SU-DHL-6 (cell line): ENCODE results near the gene SSC4D.

Experiments used
- H2AFZ ChIP-seq: fragments of 200-600 bp; sonication (generic); 2 replicates; pipeline ENCODE4 v1.6.1; 2014; ENCODE audit warnings: low read depth, mild to moderate bottlenecking, moderate library complexity, mixed read lengths, antibody characterized with exemption, low read length; ENCODE audit not compliant: severe bottlenecking
- H3F3A ChIP-seq: fragments of 200-600 bp; shearing (Covaris generic); 2 replicates; pipeline ENCODE4 v1.6.0; 2016; ENCODE audit warnings: antibody characterized with exemption, mild to moderate bottlenecking; ENCODE audit not compliant: insufficient read depth
- H3K27ac ChIP-seq: fragments of 200-600 bp; sonication (generic); 2 replicates; pipeline ENCODE4 v1.5.1; 2016; ENCODE audit warnings: low read depth, mild to moderate bottlenecking, low read length, moderate library complexity, mixed read lengths
- H3K27me3 ChIP-seq: fragments of 200-600 bp; sonication (generic), shearing (Covaris generic); 2 replicates; pipeline ENCODE4 v1.6.0; 2014; ENCODE audit warnings: mild to moderate bottlenecking, low read length
- H3K36me3 ChIP-seq: fragments of 200-600 bp; sonication (generic); 2 replicates; pipeline ENCODE4 v1.6.1; 2014; ENCODE audit warnings: mild to moderate bottlenecking, low read length, mixed read lengths
- H3K4me2 ChIP-seq: fragments of 300-600, 200-600 bp; shearing (Covaris generic), sonication (generic); 2 replicates; pipeline ENCODE4 v1.6.0; 2014; ENCODE audit warnings: low read length, low read depth, mild to moderate bottlenecking; ENCODE audit not compliant: poor library complexity, severe bottlenecking
- H3K4me3 ChIP-seq: fragments of 200-600 bp; sonication (generic); 2 replicates; pipeline ENCODE4 v1.5.1; 2014; ENCODE audit warnings: antibody characterized with exemption, low read length, mild to moderate bottlenecking, mixed read lengths; ENCODE audit not compliant: insufficient read depth, poor library complexity, severe bottlenecking
- H3K79me2 ChIP-seq: fragments of 200-600 bp; sonication (generic); 2 replicates; pipeline ENCODE4 v1.6.1; 2014; ENCODE audit warnings: mild to moderate bottlenecking, low read length, moderate library complexity; ENCODE audit not compliant: insufficient read depth
- H3K9ac ChIP-seq: fragments of 200-600 bp; sonication (generic); 2 replicates; pipeline ENCODE4 v1.7.0; 2014; ENCODE audit warnings: mild to moderate bottlenecking, low read length
- H3K9me2 ChIP-seq: fragments of 200-600 bp; sonication (generic); replicated peaks from 2 replicates; pipeline ENCODE4 v1.6.1; 2014; ENCODE audit warnings: low read length; ENCODE audit not compliant: insufficient read depth
- H3K9me3 ChIP-seq: fragments of 200-600 bp; sonication (generic); 2 replicates; pipeline ENCODE4 v1.6.1; 2014; ENCODE audit warnings: low read length, mixed read lengths; ENCODE audit not compliant: insufficient read depth
- H4K20me1 ChIP-seq: fragments of 200-600 bp; sonication (generic); 2 replicates; pipeline ENCODE4 v1.6.1; 2014; ENCODE audit warnings: low read depth, mild to moderate bottlenecking, antibody characterized with exemption, low read length, moderate library complexity, mixed read lengths
- EZH2phosphoT487 ChIP-seq: fragments of 200-600 bp; sonication (generic), shearing (Covaris generic); conservative IDR thresholded peaks from 2 replicates; pipeline ENCODE4 v1.6.1; 2018; ENCODE audit warnings: mild to moderate bottlenecking, antibody characterized with exemption, low read length, moderate library complexity, mixed read lengths
- TF ChIP-seq, protein P1 (sequence below): fragments of 200-600 bp; sonication (generic); IDR thresholded peaks from one replicate; pipeline ENCODE4 v1.5.1; 2017; ENCODE audit warnings: antibody characterized with exemption, mild to moderate bottlenecking, low read length, moderate library complexity; ENCODE audit not compliant: insufficient read depth, poor library complexity, severe bottlenecking

Gene SSC4D

DNA sequence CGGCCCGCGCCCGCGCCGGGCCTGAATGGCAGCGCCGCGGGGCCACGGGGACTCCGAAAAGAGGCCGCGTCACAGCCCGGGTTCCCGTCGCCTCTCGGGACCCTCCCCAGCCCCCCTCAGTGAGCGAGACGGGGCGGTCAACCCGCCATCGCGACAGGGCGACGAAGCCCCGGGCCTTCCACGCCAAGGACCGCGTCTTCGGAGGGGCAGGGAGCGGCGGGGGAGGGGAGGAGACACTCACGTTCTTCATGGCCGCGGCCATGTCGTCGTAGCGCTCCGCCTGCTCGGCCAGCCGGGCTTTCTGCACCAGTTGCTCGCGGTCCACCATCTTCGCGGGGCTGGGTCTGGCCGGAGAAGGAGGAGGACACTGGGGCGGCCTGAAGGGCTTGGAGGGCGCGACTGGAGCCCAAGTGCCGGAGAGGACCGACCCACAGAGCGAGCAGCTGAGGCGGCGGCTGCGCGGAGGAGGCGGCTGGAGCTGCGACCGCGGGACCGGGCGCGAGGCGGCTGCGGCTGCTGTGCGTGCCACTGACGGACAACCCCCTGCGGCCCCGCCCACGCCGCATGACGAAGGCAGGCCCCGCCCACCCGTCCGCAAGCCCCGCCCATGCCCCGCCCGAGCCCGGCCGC is 50.9 kb downstream of the SSC4D start, which contains the start of gene YWHAG:
Gene YWHAG (minus strand): TSS at position 511 of the 630 bp plus-strand sequence. CDS start 183 bp downstream, at position 328.
- Histone ChIP-seq H3K79me2 (peaks cover 52% of the 10 kb centered on the region), H3K27me3 (no peaks in the 10 kb centered on the region), H4K20me1 (peaks cover 34% of the 10 kb centered on the region), H3K9me3 (no peaks in the 10 kb centered on the region), H3K9me2 (no peaks in the 10 kb centered on the region), H3K4me2 (peak within 1 kb of the TSS; percentile 91), H3K36me3 (peaks cover 30% of the 10 kb centered on the region), H3F3A (peaks cover 4% of the 10 kb centered on the region; the same call in 1 of the 2 replicates), H3K9ac (peak within 1 kb of the TSS; percentile 99), H2AFZ (peak within 1 kb of the TSS; percentile 97), H3K4me3 (peak within 1 kb of the TSS; percentile 76), H3K27ac (peak within 1 kb of the TSS; percentile 77)
- TF ChIP-seq, protein P1, sequence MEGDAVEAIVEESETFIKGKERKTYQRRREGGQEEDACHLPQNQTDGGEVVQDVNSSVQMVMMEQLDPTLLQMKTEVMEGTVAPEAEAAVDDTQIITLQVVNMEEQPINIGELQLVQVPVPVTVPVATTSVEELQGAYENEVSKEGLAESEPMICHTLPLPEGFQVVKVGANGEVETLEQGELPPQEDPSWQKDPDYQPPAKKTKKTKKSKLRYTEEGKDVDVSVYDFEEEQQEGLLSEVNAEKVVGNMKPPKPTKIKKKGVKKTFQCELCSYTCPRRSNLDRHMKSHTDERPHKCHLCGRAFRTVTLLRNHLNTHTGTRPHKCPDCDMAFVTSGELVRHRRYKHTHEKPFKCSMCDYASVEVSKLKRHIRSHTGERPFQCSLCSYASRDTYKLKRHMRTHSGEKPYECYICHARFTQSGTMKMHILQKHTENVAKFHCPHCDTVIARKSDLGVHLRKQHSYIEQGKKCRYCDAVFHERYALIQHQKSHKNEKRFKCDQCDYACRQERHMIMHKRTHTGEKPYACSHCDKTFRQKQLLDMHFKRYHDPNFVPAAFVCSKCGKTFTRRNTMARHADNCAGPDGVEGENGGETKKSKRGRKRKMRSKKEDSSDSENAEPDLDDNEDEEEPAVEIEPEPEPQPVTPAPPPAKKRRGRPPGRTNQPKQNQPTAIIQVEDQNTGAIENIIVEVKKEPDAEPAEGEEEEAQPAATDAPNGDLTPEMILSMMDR = no peak

DNA sequence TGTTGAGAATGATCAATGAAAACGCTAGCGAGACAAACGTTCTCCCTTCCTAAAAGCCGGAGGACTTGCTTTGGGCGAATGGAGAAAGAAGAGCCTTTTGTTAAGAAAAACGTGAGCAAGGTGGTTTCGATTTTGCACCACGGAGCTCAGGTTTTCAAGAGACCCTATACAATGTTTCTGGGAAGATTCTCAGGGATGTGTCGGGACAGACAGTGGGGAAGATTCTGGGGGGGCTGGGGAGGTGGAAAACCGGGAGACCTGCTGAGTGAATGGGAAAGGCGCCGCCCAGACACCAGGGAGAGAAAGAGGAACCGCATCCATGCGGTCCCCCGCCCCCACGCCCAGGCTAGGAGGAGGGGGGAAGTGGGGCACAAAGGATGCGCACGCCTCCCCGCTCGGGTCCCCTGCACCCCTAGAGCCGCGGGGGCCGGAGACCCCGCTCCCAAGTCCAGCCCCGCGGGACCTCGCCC is 51.5 kb downstream of the SSC4D start:
- H3K4me3 ChIP-seq = peak overlapping the region; percentile 76
- H3K4me2 ChIP-seq = peak overlapping the region; percentile 91
- peak overlapping the region; percentile 77 for H3K27ac ChIP-seq
- H3K9me3 ChIP-seq = no peaks in the 10 kb centered on the region
- H4K20me1 ChIP-seq = peaks cover 38% of the 10 kb centered on the region
- peaks cover 4% of the 10 kb centered on the region; the same call in 1 of the 2 replicates for H3F3A ChIP-seq
- H2AFZ ChIP-seq = peak overlapping the region; percentile 97
- H3K27me3 ChIP-seq = no peaks in the 10 kb centered on the region
- peak overlapping the region; percentile 99 for H3K9ac ChIP-seq
- H3K9me2 ChIP-seq = no peaks in the 10 kb centered on the region
- peaks cover 30% of the 10 kb centered on the region for H3K36me3 ChIP-seq
- peaks cover 57% of the 10 kb centered on the region for H3K79me2 ChIP-seq
- TF ChIP-seq, protein P1 = no peak
- no peak for TF ChIP-seq EZH2phosphoT487

DNA sequence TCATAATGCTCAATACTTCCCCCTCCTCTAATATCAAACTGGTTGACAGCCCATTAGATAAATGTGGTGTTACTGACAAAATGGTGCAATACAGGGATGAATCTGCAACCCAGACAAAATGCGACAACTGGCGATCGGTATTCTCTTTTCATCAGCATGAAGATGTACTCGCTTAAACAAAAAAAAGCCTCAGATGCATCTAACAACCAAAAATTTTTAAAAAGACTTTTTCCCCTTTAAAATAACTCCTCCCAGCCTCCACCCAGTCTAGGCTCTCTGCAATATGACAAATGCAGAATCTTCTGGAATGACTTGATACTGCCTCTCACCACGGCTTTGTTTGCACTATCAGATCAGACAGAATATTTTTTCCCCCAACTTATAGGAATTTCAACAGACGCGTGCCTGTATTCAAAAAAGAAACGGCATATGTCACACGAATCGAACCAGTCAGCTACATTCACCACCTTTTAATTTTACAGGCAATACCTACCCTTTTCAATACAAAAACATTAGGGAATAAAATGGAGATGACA is 52.0 kb downstream of the SSC4D start:
- H3K4me2 ChIP-seq = peak overlapping the region; percentile 91
- no peaks in the 10 kb centered on the region for H3K9me2 ChIP-seq
- peak overlapping the region; percentile 77 for H3K27ac ChIP-seq
- H3K9me3 ChIP-seq = no peaks in the 10 kb centered on the region
- no peaks in the 10 kb centered on the region for H3K27me3 ChIP-seq
- peak overlapping the region; percentile 97 for H2AFZ ChIP-seq
- TF ChIP-seq, protein P1 = no peak
- TF ChIP-seq EZH2phosphoT487 = no peak
- peaks cover 62% of the 10 kb centered on the region for H3K79me2 ChIP-seq
- H3F3A ChIP-seq = peaks cover 4% of the 10 kb centered on the region; the same call in 1 of the 2 replicates
- peaks cover 38% of the 10 kb centered on the region for H4K20me1 ChIP-seq
- H3K4me3 ChIP-seq = peak overlapping the region; percentile 76
- peaks cover 30% of the 10 kb centered on the region for H3K36me3 ChIP-seq
- peak overlapping the region; percentile 99 for H3K9ac ChIP-seq
